HL-60/S4 treated with phorbol 12-myristate 13-acetate at 8.2 ng/mL for 4 days and 3 days (cell line): Measurements from ENCODE around the gene POP4.
"Not testable (repeated sequence)": the region's sequence is repeated elsewhere in the genome, so short reads cannot be mapped to it uniquely, and the experiment has no call there.

Source experiments
- in situ Hi-C: fragments of 300-500 bp; cut with MboI; formaldehyde crosslinking; loops from 2 replicates; pipeline ENCODE4 v1.15.0; 2022; ENCODE audit warnings: low sequenced_read_pairs

POP4 gene

DNA sequence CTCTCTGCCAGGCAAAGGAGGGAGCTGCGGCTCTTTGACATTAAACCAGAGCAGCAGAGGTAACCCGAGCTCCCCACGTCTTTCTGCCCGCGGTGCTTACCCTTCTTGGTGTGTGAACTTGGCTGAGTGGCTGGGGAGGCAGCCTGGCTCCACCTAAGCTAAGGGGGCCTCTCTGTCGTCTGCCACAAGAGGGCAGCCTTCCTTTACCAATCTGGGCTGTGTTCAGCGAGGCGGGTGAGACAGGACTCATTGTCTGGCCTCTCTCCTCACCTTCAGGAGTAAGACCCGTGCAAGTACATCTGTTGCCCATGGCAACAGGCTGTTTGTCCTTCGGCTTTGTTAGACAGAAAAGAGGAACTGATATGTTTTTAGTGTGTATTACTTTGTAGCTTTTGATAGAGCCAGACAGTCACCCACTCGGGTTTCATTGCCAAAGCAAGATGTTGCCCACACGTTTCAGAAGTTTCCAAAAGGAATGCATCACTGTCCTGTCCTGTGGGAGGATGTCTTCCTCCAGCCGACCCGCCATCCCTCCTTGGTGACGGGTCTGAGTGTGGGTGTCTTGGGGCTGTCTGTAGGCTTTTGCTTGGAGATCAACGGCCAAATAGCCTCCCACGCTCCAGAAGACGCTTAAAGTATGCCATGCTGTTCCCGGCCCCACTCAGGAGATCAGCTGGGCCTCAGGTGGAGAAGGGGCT, 4.6 kb downstream of the POP4 start:
- in situ Hi-C loops: no loop called here

- in situ Hi-C loops: no loop called here
Observed at GRCh38 chr19:29612121-29612520, 6.0 kb downstream of the POP4 start.

GRCh38 chr19:29612801-29613595, 6.9 kb downstream of the POP4 start:
- in situ Hi-C loops: no loop called here

DNA sequence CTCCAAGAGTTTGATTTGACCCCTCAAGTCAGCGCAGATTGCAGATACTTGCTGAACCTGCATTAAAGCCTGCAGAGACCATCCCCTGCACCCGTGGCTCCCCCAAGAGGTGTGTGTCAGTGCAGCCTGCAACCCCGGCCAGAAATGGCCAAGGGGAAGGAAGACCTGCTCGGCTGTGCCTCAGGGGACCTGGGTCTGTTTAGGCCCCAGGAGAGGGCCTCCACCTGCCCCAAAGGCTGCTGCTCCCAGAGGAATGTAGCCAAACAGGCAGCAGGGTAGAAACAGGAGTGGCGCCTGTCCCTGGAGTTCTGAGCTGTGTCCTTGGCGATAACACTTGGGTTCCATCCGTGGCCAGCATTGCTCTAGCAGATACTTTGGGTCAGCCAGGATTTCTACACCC, 8.0 kb downstream of the POP4 start:
- in situ Hi-C loops: no loop called here

- in situ Hi-C loops: no loop called here
Observed at GRCh38 chr19:29614780-29615179, 8.7 kb downstream of the POP4 start.

DNA sequence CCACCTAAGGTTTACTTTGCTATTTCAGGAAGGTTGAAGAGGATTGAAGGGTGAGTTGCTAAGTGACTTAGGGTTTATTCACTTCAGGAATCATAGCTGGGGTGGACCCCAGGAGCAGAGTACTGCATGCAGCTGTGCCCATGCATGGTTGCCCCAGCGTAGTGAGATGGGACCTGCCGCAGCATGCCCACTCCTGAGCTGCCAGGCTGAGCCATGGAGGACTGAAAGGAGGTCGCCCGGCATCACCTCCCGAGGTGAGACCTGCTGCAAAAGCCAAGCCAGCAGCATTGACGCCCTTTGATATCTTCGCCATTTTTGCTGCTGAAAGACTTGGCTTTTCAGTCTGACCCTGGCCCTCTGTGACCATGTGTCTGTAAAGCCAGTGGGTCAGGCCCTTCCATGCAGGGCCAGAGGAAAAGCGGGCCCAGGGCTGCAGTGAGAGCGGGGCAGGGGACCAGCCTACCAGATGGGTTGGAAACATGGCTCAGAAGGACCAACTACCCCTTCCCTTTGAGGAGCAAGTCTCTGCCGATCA, 9.9 kb downstream of the POP4 start:
- in situ Hi-C loops: no loop called here

DNA sequence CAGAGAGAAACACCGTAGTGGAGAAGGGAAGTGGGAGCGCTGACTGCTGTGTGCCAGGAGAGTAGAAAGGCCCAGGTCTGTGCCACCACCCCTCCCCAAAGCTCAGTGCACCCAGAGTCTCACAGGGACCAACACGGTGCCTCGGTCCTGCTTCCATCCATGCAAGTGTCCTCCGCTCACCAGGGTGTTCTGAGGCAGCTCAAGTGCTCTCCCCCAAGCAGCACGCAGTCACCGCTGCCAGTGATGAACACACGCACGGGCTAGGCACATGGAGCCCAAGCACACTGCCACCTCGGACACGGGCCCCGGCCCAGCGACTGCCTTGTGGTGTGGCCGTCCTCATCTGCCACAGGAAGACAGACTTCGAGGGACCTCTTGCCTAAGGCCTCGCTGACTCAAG, 10.5 kb downstream of the POP4 start:
- in situ Hi-C loops: no loop called here

DNA sequence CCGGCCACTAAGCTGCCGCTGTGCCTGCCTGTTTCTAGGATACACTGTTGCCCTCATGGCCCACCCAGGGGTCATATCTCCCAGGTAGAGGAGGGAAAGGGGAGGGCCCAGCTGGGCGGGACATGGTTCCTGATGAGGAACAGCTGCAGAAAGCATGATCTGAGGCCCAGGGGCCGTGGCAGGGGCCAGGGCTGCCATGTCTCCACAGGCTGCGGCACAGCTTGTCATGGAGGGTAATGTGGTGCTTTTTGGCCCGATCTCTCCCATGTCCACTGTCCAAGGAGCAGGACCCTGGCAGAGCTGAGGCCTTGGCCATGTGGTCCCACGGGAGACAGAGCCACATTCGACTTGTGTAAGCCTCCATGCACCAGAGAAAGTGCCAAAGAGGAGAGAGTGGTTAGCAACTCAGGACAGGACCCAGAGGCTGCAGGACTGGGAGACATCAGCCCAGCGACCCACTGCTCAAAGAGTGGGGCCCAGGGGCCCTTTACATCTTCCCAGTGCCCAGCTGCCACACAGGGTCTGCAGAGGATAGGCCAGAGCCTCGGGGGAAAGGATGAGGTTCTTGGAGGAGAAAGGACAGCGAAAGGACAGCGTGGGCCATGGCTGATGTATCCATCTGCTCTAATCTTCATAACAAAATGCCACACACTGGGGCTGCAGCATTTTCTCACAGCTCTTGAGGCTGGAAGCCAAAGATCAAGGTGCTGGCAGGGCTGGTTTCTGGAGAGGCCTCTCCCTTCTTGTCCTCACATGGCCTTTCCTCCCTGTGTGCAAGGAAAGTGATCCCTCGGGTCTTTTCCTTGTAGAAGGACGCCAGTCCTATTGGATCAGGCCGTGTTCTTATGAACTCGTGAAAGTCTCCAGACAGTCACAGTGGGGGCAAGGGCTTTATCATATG, 11.5 kb downstream of the POP4 start:
- in situ Hi-C loops: no loop called here

DNA sequence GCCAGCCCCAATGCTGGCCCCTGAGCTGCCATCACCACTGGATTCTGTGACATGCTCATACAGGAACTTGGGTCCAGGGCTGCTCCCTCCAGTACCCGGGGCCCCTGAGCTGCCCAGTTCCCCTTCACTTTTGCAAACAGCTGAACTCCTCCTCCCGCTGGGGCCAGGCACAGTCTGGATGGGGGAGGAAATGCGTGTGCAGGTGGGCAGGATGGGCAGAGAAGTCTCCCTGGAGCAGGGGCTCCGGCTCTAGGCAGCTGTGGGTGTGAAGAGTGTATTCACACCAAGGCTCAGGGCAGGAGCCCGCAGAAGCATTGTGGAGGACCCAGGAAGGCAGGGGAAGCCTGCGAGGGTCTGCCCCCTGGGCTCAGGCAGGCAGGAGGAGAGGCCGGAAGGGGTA, 12.4 kb downstream of the POP4 start:
- in situ Hi-C loops: no loop called here

GRCh38 chr19:29618871-29619270, 12.8 kb downstream of the POP4 start:
- in situ Hi-C loops: no loop called here

GRCh38 chr19:29620931-29621351, 14.9 kb downstream of the POP4 start:
- in situ Hi-C loops: no loop called here

- in situ Hi-C loops: no loop called here
Observed at GRCh38 chr19:29622166-29623070, 16.3 kb downstream of the POP4 start.

DNA sequence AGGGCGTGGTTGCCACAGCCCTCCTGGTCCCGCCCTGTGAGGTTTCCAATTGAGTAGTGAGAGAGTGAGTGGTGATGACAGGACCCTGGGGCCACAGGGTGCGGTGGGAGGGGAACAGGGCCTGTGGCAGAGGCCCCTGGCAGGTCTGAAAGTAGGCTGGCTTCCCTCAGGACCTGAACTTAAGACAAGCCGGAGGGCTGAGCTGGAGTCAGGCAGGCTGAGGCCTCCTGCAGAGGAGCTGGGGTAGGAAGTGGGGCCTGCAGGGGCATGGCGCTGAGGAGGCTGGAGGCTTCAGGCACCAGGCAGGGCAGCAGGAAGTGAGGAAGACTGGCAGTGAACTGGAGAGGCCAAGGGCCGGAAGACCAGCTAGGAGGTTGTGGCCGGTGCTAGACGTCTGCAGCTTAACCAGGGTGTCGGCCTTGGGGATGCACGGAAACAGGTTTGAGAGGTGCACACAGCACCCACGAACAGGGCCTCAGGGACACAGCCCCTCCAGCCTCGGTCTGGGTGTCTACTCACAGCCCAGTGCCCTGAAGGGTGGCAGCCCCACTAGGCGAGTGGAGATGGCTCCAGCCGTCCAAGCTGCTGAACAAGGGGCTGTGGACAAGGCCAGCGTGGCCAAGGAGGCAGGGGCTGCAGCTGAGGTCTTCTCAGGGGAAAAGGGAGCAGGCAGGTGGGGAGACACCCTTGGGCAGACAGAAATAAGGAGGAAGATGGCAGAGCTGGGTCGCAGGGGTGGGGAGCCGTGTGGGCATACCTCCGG, 17.8 kb downstream of the POP4 start:
- in situ Hi-C loops: no loop called here

GRCh38 chr19:29624489-29625185, 18.6 kb downstream of the POP4 start:
- in situ Hi-C loops: no loop called here

DNA sequence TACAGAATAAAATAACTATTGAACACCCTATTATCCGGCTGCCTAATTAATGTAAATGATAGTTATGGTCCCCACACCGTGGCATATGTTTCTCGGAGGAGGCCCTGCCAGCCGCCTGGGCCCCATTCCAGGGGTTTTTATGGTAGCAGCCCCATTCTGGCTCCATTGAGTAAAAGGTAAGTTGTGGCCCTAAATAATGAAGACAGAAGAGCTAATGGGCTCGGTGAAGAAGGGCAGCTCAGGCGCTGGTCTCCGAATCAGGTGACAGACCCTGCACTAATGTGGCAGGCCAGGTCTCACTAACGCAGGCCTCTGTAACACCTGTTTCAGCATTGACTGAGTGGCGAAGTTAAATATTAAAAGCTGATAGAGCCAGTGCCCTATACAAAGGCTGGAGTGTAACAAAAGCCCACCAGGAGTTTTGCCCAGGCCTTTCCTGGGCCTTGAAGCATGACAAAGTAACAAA, 19.1 kb downstream of the POP4 start:
- in situ Hi-C loops: no loop called here

DNA sequence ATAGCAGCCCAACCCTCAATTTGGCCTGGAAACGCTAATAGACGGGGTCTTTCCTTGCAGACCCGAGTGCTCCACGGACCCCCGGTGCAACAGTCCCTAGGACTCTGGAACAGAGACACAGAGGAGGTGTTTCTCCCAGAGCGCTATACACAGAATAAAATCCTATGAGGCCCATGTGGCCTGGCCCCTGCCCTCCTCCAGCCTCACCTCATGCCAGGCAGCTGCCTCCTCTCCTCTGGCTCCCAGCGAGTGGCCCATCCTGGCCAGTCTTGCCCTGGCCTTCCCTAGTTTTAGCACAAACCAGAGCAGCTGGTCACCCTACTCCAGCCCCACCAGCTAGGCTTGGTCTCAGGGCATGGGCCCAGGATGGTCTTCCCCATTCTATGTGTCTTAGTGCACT, 20.3 kb downstream of the POP4 start:
- in situ Hi-C loops: no loop called here

DNA sequence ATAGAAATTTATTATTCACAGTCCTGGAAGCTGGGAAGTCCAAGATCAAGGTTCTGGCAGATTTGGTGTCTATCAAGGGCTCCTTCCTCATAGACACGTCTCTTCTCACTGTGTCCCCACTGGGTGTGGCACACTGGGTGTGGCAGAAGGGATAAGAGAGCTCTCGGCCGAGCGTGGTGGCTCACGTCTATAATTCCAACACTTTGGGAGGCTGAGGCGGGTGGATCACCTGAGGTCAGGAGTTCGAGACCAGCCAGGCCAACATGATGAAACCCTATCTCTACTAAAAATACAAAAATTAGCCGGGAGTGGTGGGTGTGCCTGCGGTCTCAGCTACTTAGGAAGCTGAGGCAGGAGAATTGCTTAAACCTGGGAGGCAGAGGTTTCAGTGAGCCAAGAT, 20.7 kb downstream of the POP4 start:
- in situ Hi-C loops: not testable (repeated sequence)

DNA sequence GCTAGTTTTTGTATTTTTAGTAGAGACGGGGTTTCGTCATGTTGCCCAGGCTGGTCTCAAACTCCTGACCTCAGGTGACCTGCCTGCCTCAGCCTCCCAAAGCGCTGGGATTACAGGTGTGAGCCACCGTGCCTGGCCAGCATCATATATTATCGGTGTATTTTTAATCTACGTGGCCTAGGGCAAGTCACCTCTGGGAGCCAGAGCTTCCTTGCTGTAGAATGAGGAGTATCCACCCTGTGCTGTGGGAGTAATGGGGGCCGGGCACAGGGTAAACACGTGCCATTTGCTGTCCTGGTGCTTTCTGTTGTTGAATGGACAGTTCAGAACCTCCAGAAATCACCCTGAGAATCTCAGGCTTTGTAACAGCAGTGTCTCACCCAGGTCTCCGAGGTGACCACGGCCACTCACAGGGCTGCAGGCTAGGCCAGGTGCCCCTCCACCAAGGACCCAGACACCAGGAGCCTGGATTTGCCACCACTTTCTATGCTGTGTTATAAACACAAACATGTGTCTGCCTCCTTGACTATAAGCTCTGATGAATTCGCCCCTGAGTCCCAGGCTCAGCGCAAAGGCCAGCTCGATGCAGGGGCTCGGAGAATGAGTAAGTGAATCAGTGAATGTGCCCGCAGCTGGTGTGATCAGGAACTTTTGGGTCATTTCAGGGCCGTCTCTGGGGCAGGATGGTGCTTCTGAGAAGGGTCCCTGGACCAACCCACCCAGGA, 22.7 kb downstream of the POP4 start:
- in situ Hi-C loops: no loop called here
